HEK293 (cell line): ENCODE data around the gene SLC34A3.

Experiments used
- ATF2 ChIP-seq: fragments of 450-650 bp; formaldehyde crosslinking; IDR thresholded peaks from 2 replicates; pipeline ENCODE4 v1.5.1; 2016; ENCODE audit warnings: missing biosample characterization, missing genetic modification characterization, low read depth
- BCL6B ChIP-seq: fragments of 450-650 bp; formaldehyde crosslinking; IDR thresholded peaks from 2 replicates; pipeline ENCODE4 v1.5.1; 2017; ENCODE audit warnings: missing biosample characterization, missing genetic modification characterization
- GLIS2 ChIP-seq: fragments of 450-650 bp; formaldehyde crosslinking; IDR thresholded peaks from 2 replicates; pipeline ENCODE4 v1.5.1; 2016; ENCODE audit warnings: missing biosample characterization, missing genetic modification characterization
- INSM2 ChIP-seq: fragments of 450-650 bp; formaldehyde crosslinking; IDR thresholded peaks from 2 replicates; pipeline ENCODE4 v1.5.1; 2016; ENCODE audit warnings: missing biosample characterization, missing genetic modification characterization
- KLF1 ChIP-seq: fragments of 450-650 bp; formaldehyde crosslinking; IDR thresholded peaks from 2 replicates; pipeline ENCODE4 v1.5.1; 2016; ENCODE audit warnings: missing biosample characterization, missing genetic modification characterization
- KLF17 ChIP-seq: fragments of 450-650 bp; formaldehyde crosslinking; IDR thresholded peaks from 2 replicates; pipeline ENCODE4 v1.5.1; 2016; ENCODE audit warnings: missing biosample characterization, missing genetic modification characterization
- KLF9 ChIP-seq: fragments of 450-650 bp; formaldehyde crosslinking; IDR thresholded peaks from 2 replicates; pipeline ENCODE4 v1.5.1; 2016; ENCODE audit warnings: missing biosample characterization, missing genetic modification characterization, low read depth
- MEIS1 ChIP-seq: sonication (generic); formaldehyde crosslinking; IDR thresholded peaks from 2 replicates; pipeline ENCODE4 v1.8.1; 2022; ENCODE audit warnings: missing genetic modification reagents, mild to moderate bottlenecking, borderline replicate concordance
- PRDM1 ChIP-seq: fragments of 450-650 bp; formaldehyde crosslinking; IDR thresholded peaks from 2 replicates; pipeline ENCODE4; 2016; ENCODE audit warnings: missing biosample characterization, missing genetic modification characterization
- PRDM10 ChIP-seq: fragments of 450-650 bp; formaldehyde crosslinking; IDR thresholded peaks from 2 replicates; pipeline ENCODE4 v1.5.1; 2016; ENCODE audit warnings: missing biosample characterization, missing genetic modification characterization
- SCRT1 ChIP-seq: fragments of 450-650 bp; formaldehyde crosslinking; IDR thresholded peaks from 2 replicates; pipeline ENCODE4 v1.5.1; 2016; ENCODE audit warnings: missing biosample characterization, missing genetic modification characterization, borderline replicate concordance
- SP7 ChIP-seq: fragments of 450-650 bp; formaldehyde crosslinking; IDR thresholded peaks from 2 replicates; pipeline ENCODE4 v1.5.1; 2016; ENCODE audit warnings: missing biosample characterization, missing genetic modification characterization
- YY1 ChIP-seq: fragments of 450-650 bp; formaldehyde crosslinking; IDR thresholded peaks from 2 replicates; pipeline ENCODE4 v1.5.1; 2018; ENCODE audit warnings: missing biosample characterization, missing genetic modification characterization
- ZBTB20 ChIP-seq: fragments of 450-650 bp; formaldehyde crosslinking; IDR thresholded peaks from 2 replicates; pipeline ENCODE4 v1.5.1; 2016; ENCODE audit warnings: missing biosample characterization, missing genetic modification characterization
- ZBTB21 ChIP-seq: fragments of 450-650 bp; formaldehyde crosslinking; IDR thresholded peaks from 2 replicates; pipeline ENCODE4 v1.5.1; 2017; ENCODE audit warnings: missing biosample characterization, missing genetic modification characterization
- ZBTB48 ChIP-seq: fragments of 450-650 bp; formaldehyde crosslinking; IDR thresholded peaks from 2 replicates; pipeline ENCODE4 v1.5.1; 2016; ENCODE audit warnings: missing biosample characterization, missing genetic modification characterization
- ZEB2 ChIP-seq: fragments of 450-650 bp; formaldehyde crosslinking; IDR thresholded peaks from 2 replicates; pipeline ENCODE4 v1.5.1; 2016; ENCODE audit warnings: missing biosample characterization, missing genetic modification characterization
- ZFHX2 ChIP-seq: fragments of 450-650 bp; formaldehyde crosslinking; conservative IDR thresholded peaks from 2 replicates; pipeline ENCODE4 v1.5.1; 2016; ENCODE audit warnings: missing biosample characterization, missing genetic modification characterization
- ZIC2 ChIP-seq: fragments of 450-650 bp; formaldehyde crosslinking; IDR thresholded peaks from 2 replicates; pipeline ENCODE4 v1.5.1; 2016; ENCODE audit warnings: missing biosample characterization, missing genetic modification characterization
- ZNF132 ChIP-seq: fragments of 450-650 bp; formaldehyde crosslinking; IDR thresholded peaks from 2 replicates; pipeline ENCODE4 v1.5.1; 2017; ENCODE audit warnings: missing biosample characterization, missing genetic modification characterization, borderline replicate concordance
- ZNF248 ChIP-seq: fragments of 450-650 bp; formaldehyde crosslinking; IDR thresholded peaks from 2 replicates; pipeline ENCODE4 v1.5.1; 2017; ENCODE audit warnings: missing biosample characterization, missing genetic modification characterization
- ZNF335 ChIP-seq: fragments of 450-650 bp; formaldehyde crosslinking; conservative IDR thresholded peaks from 2 replicates; pipeline ENCODE4 v1.5.1; 2016; ENCODE audit warnings: missing biosample characterization, missing genetic modification characterization
- ZNF341 ChIP-seq: fragments of 450-650 bp; formaldehyde crosslinking; IDR thresholded peaks from 2 replicates; pipeline ENCODE4; 2016; ENCODE audit warnings: low read depth, missing biosample characterization, missing genetic modification characterization
- ZNF37A ChIP-seq: fragments of 450-650 bp; IDR thresholded peaks from 2 replicates; pipeline ENCODE4 v1.5.1; 2018; ENCODE audit warnings: missing biosample characterization, missing genetic modification characterization
- ZNF48 ChIP-seq: fragments of 450-650 bp; formaldehyde crosslinking; IDR thresholded peaks from 2 replicates; pipeline ENCODE4 v1.5.1; 2016; ENCODE audit warnings: missing biosample characterization, missing genetic modification characterization
- ZNF561 ChIP-seq: fragments of 450-650 bp; IDR thresholded peaks from 2 replicates; pipeline ENCODE4 v1.5.1; 2018; ENCODE audit warnings: missing biosample characterization, missing genetic modification characterization, borderline replicate concordance
- ZNF571 ChIP-seq: fragments of 450-650 bp; formaldehyde crosslinking; IDR thresholded peaks from 2 replicates; pipeline ENCODE4 v1.5.0; 2017; ENCODE audit warnings: missing biosample characterization, missing genetic modification characterization
- ZNF600 ChIP-seq: fragments of 450-650 bp; formaldehyde crosslinking; IDR thresholded peaks from 2 replicates; pipeline ENCODE4 v1.5.1; 2016; ENCODE audit warnings: missing biosample characterization, missing genetic modification characterization
- ZNF626 ChIP-seq: fragments of 450-650 bp; sonication (Bioruptor Pico); formaldehyde crosslinking; IDR thresholded peaks from 2 replicates; pipeline ENCODE4 v1.5.1; 2018; ENCODE audit warnings: missing biosample characterization, missing genetic modification characterization, inconsistent platforms
- ZNF701 ChIP-seq: fragments of 450-650 bp; formaldehyde crosslinking; IDR thresholded peaks from 2 replicates; pipeline ENCODE4 v1.5.1; 2016; ENCODE audit warnings: missing biosample characterization, missing genetic modification characterization
- ZNF707 ChIP-seq: fragments of 450-650 bp; formaldehyde crosslinking; IDR thresholded peaks from 2 replicates; pipeline ENCODE4 v1.5.1; 2016; ENCODE audit warnings: missing biosample characterization, missing genetic modification characterization
- ZNF76 ChIP-seq: fragments of 450-650 bp; formaldehyde crosslinking; IDR thresholded peaks from 2 replicates; pipeline ENCODE4; 2016; ENCODE audit warnings: low read depth, missing biosample characterization, missing genetic modification characterization, borderline replicate concordance
- ZNF791 ChIP-seq: fragments of 450-650 bp; formaldehyde crosslinking; IDR thresholded peaks from 2 replicates; pipeline ENCODE4 v1.5.1; 2016; ENCODE audit warnings: missing biosample characterization, missing genetic modification characterization
- ZNF837 ChIP-seq: fragments of 450-650 bp; formaldehyde crosslinking; IDR thresholded peaks from 2 replicates; pipeline ENCODE4 v1.5.1; 2016; ENCODE audit warnings: missing biosample characterization, missing genetic modification characterization
- ZNF843 ChIP-seq: fragments of 450-650 bp; formaldehyde crosslinking; IDR thresholded peaks from 2 replicates; pipeline ENCODE4 v1.5.1; 2016; ENCODE audit warnings: missing biosample characterization, missing genetic modification characterization

The SLC34A3 gene

GRCh38 chr9:137218754-137219271 is 11.9 kb upstream of the SLC34A3 start (continued):
- TF ChIP-seq ZBTB21 (tag by site-specific recombination) (no peak), BCL6B (tag by site-specific recombination) (no peak), SP7 (tag by site-specific recombination) (0 out of 2 replicates have a peak, but pooled peaks have one; percentile 28), ZEB2 (tag by site-specific recombination) (peak; percentile 46; the same call in 1 of the 2 replicates), SCRT1 (tag by site-specific recombination) (no peak), ZNF76 (tag by site-specific recombination) (no peak), ZNF707 (tag by site-specific recombination) (no peak), ZIC2 (peak; percentile 98), PRDM1 (tag by site-specific recombination) (no peak), ZNF837 (no peak), KLF1 (tag by site-specific recombination) (peak; percentile 93), ZNF701 (tag by site-specific recombination) (no peak), ZBTB48 (tag by site-specific recombination) (no peak), MEIS1 (CRISPR knock-in tag) (no peak), ZNF37A (tag by site-specific recombination) (no peak), ZNF791 (tag by site-specific recombination) (no peak), ZNF561 (tag by site-specific recombination) (no peak), ZFHX2 (tag by site-specific recombination) (peak; percentile 28; the same call in 1 of the 2 replicates), ZNF341 (tag by site-specific recombination) (no peak), ZNF335 (tag by site-specific recombination) (no peak), ZNF132 (tag by site-specific recombination) (no peak), KLF9 (tag by site-specific recombination) (peak; percentile 54), ZNF843 (tag by site-specific recombination) (no peak), PRDM10 (tag by site-specific recombination) (no peak), ZNF626 (tag by site-specific recombination) (no peak), GLIS2 (tag by site-specific recombination) (peak; percentile 56), YY1 (tag by site-specific recombination) (no peak), ZNF571 (tag by site-specific recombination) (no peak), KLF17 (tag by site-specific recombination) (no peak), INSM2 (tag by site-specific recombination) (no peak), ZNF48 (no peak), ZNF600 (tag by site-specific recombination) (0 out of 2 replicates have a peak, but pooled peaks have one; percentile 20), ZNF248 (tag by site-specific recombination) (no peak), ZBTB20 (tag by site-specific recombination) (no peak), ATF2 (no peak)
